K562 (cell line): ENCODE data around the gene CD84.
"Not testable (repeated sequence)": the region's sequence is repeated elsewhere in the genome, so short reads cannot be mapped to it uniquely, and the experiment has no call there.

ENCODE experiments used
- BRD4 ChIP-seq: fragments of 200-600 bp; sonication (generic); IDR thresholded peaks from 2 replicates; pipeline ENCODE4 v1.6.1; 2017; ENCODE audit warnings: inconsistent platforms
- FOS ChIP-seq: IDR thresholded peaks from 3 replicates; pipeline ENCODE4 v1.6.1; 2011; ENCODE audit not compliant: insufficient read length; ENCODE audit errors: extremely low read depth
- ILF3 ChIP-seq: fragments of 450-650 bp; IDR thresholded peaks from 2 replicates; pipeline ENCODE4 v1.6.1; 2018; ENCODE audit warnings: antibody characterized with exemption, mild to moderate bottlenecking, moderate library complexity, borderline replicate concordance
- MAFF ChIP-seq: IDR thresholded peaks from 2 replicates; pipeline ENCODE4 v1.6.1; 2012; ENCODE audit warnings: low read length, improper control_type of control experiment
- MNT ChIP-seq, 2 experiments: fragments of 450-650 bp; conservative IDR thresholded peaks; 2 replicates each; pipeline ENCODE4 v1.6.1; 2017; ENCODE audit warnings: mild to moderate bottlenecking in 2 of 2, moderate library complexity in 2 of 2
- MYNN ChIP-seq, 2 experiments: sonication (generic); formaldehyde crosslinking in 1 of 2; IDR thresholded peaks; 2 replicates each; pipeline versions ENCODE4 v1.5.0 to v1.6.1; 2016 to 2020; ENCODE audit warnings: antibody characterized with exemption in 1 of 2, missing genetic modification reagents in 1 of 2
- PKNOX1 ChIP-seq: fragments of 450-650 bp; IDR thresholded peaks from 2 replicates; pipeline ENCODE4 v1.6.1; 2016
- SNRNP70 ChIP-seq: fragments of 200-400 bp; formaldehyde crosslinking; optimal IDR thresholded peaks from 2 replicates; pipeline ENCODE3; 2017; ENCODE audit warnings: low read depth, low read length
- TGIF2 ChIP-seq: sonication (generic); formaldehyde crosslinking; IDR thresholded peaks from 2 replicates; pipeline ENCODE4 v1.8.1; 2022; ENCODE audit warnings: mild to moderate bottlenecking, missing genetic modification reagents, moderate library complexity
- ZFP36 ChIP-seq: fragments of 150-350 bp; IDR thresholded peaks from 2 replicates; pipeline ENCODE4 v1.6.1; 2018; ENCODE audit warnings: low read length, low read depth; ENCODE audit not compliant: partially characterized antibody
- ZFX ChIP-seq: sonication (generic); formaldehyde crosslinking; IDR thresholded peaks from 2 replicates; pipeline ENCODE4 v1.8.0; 2022; ENCODE audit warnings: mild to moderate bottlenecking, missing genetic modification reagents, moderate library complexity
- TF ChIP-seq, protein P1 (sequence below): sonication (generic); formaldehyde crosslinking; IDR thresholded peaks from 2 replicates; pipeline ENCODE4 v1.8.1; 2023; ENCODE audit warnings: missing genetic modification reagents, mild to moderate bottlenecking, borderline replicate concordance
- TF ChIP-seq, protein P2 (sequence below), 3 experiments: IDR thresholded peaks in 2 of 3; conservative IDR thresholded peaks in 1 of 3; 2 replicates each; pipeline ENCODE4 v1.5.1; 2011 to 2012; ENCODE audit warnings: low read length in 3 of 3, mild to moderate bottlenecking in 3 of 3, control low read depth in 2 of 3, improper control_type of control experiment in 1 of 3, inconsistent platforms in 1 of 3, low read depth in 1 of 3, mixed read lengths in 1 of 3, moderate library complexity in 1 of 3; ENCODE audit not compliant: insufficient read depth in 2 of 3
- TF ChIP-seq, protein P3 (sequence below): sonication (generic); formaldehyde crosslinking; IDR thresholded peaks from 2 replicates; pipeline ENCODE4 v1.8.0; 2022; ENCODE audit warnings: missing genetic modification reagents, mild to moderate bottlenecking, borderline replicate concordance

- TF ChIP-seq BRD4; FOS; MAFF; ILF3; PKNOX1; ZFX (CRISPR knock-in tag); MYNN (IDR thresholded peaks at IDR 0.05); MYNN (CRISPR knock-in tag; IDR thresholded peaks at IDR 0.05); ZFP36; MNT (conservative IDR thresholded peaks at IDR 0.05); TGIF2; SNRNP70: not testable (repeated sequence)
- TF ChIP-seq, protein P1, sequence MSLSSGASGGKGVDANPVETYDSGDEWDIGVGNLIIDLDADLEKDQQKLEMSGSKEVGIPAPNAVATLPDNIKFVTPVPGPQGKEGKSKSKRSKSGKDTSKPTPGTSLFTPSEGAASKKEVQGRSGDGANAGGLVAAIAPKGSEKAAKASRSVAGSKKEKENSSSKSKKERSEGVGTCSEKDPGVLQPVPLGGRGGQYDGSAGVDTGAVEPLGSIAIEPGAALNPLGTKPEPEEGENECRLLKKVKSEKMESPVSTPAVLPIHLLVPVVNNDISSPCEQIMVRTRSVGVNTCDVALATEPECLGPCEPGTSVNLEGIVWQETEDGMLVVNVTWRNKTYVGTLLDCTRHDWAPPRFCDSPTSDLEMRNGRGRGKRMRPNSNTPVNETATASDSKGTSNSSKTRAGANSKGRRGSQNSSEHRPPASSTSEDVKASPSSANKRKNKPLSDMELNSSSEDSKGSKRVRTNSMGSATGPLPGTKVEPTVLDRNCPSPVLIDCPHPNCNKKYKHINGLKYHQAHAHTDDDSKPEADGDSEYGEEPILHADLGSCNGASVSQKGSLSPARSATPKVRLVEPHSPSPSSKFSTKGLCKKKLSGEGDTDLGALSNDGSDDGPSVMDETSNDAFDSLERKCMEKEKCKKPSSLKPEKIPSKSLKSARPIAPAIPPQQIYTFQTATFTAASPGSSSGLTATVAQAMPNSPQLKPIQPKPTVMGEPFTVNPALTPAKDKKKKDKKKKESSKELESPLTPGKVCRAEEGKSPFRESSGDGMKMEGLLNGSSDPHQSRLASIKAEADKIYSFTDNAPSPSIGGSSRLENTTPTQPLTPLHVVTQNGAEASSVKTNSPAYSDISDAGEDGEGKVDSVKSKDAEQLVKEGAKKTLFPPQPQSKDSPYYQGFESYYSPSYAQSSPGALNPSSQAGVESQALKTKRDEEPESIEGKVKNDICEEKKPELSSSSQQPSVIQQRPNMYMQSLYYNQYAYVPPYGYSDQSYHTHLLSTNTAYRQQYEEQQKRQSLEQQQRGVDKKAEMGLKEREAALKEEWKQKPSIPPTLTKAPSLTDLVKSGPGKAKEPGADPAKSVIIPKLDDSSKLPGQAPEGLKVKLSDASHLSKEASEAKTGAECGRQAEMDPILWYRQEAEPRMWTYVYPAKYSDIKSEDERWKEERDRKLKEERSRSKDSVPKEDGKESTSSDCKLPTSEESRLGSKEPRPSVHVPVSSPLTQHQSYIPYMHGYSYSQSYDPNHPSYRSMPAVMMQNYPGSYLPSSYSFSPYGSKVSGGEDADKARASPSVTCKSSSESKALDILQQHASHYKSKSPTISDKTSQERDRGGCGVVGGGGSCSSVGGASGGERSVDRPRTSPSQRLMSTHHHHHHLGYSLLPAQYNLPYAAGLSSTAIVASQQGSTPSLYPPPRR (CRISPR knock-in tag): not testable (repeated sequence)
- TF ChIP-seq, protein P2, sequence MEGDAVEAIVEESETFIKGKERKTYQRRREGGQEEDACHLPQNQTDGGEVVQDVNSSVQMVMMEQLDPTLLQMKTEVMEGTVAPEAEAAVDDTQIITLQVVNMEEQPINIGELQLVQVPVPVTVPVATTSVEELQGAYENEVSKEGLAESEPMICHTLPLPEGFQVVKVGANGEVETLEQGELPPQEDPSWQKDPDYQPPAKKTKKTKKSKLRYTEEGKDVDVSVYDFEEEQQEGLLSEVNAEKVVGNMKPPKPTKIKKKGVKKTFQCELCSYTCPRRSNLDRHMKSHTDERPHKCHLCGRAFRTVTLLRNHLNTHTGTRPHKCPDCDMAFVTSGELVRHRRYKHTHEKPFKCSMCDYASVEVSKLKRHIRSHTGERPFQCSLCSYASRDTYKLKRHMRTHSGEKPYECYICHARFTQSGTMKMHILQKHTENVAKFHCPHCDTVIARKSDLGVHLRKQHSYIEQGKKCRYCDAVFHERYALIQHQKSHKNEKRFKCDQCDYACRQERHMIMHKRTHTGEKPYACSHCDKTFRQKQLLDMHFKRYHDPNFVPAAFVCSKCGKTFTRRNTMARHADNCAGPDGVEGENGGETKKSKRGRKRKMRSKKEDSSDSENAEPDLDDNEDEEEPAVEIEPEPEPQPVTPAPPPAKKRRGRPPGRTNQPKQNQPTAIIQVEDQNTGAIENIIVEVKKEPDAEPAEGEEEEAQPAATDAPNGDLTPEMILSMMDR (IDR thresholded peaks at IDR 0.05 in 2 of 3, conservative IDR thresholded peaks at IDR 0.05 in 1 of 3; ENCODE audit: insufficient read depth in 2 of 3, low read depth in 1 of 3, low read length in 3 of 3): not testable (repeated sequence)
- TF ChIP-seq, protein P3, sequence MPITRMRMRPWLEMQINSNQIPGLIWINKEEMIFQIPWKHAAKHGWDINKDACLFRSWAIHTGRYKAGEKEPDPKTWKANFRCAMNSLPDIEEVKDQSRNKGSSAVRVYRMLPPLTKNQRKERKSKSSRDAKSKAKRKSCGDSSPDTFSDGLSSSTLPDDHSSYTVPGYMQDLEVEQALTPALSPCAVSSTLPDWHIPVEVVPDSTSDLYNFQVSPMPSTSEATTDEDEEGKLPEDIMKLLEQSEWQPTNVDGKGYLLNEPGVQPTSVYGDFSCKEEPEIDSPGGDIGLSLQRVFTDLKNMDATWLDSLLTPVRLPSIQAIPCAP (CRISPR knock-in tag): not testable (repeated sequence)
Observed at GRCh38 chr1:160517519-160517918, 61.8 kb downstream of the CD84 start.
